Activated CD8-positive, alpha-beta T cell treated with anti-CD3 and anti-CD28 coated beads for 36 hours (primary cell): ENCODE results near the gene ADGRE3. TPM values are rescaled to one million over a fixed set of nuclear protein-coding genes. Genes with fewer than 3 reads are reported as not detected.

Experiments used
- ATAC-seq: fragments of 200-7000 bp; cut with Tn5 transposase; one replicate; pipeline ENCODE4 v1.10.0; 2021; ENCODE audit warnings: mild to moderate bottlenecking, moderate library complexity
- CTCF ChIA-PET: fragments of 350-600 bp; sonication (Branson Sonifier 250); formaldehyde crosslinking; loops from one replicate; lab custom pipeline; 2021; ENCODE audit warnings: antibody characterized with exemption; lab: Charles Lee
- POLR2A ChIA-PET: fragments of 350-600 bp; sonication (Branson Sonifier 250); formaldehyde crosslinking; loops from one replicate; lab custom pipeline; 2021; ENCODE audit warnings: antibody characterized with exemption; lab: Charles Lee
- DNase-seq: peaks from one replicate; pipeline ENCODE4 v3.0.0-alpha.2; 2020
- H3K27ac Mint-ChIP-seq: one replicate; pipeline ENCODE4 v1.8.0; 2021; ENCODE audit warnings: mild to moderate bottlenecking, mixed read lengths
- H3K27me3 Mint-ChIP-seq: one replicate; pipeline ENCODE4 v1.8.0; 2021; ENCODE audit warnings: mixed read lengths
- H3K36me3 Mint-ChIP-seq: one replicate; pipeline ENCODE4 v1.8.0; 2021; ENCODE audit warnings: low read depth, mixed read lengths
- H3K4me1 Mint-ChIP-seq: one replicate; pipeline ENCODE4 v1.8.0; 2021; ENCODE audit warnings: low read depth, mixed read lengths
- H3K4me3 Mint-ChIP-seq: one replicate; pipeline ENCODE4 v1.8.0; 2021; ENCODE audit warnings: mild to moderate bottlenecking, moderate library complexity, mixed read lengths
- H3K9me3 Mint-ChIP-seq: one replicate; pipeline ENCODE4 v1.8.0; 2021; ENCODE audit warnings: mixed read lengths
- intact Hi-C: fragments of 100-400 bp; cut with micrococcal nuclease; formaldehyde crosslinking; loops from one replicate; pipeline ENCODE4 v1.10.0; 2022
- total RNA-seq, 2 experiments: library from RNA; stranded (reverse); gene quantifications; one replicate each; pipeline ENCODE4 v1.2.3, GENCODE V29; 2021
- TF ChIP-seq, protein P1 (sequence below): fragments of 200-600 bp; IDR thresholded peaks from one replicate; pipeline ENCODE4 v1.8.0; 2022; ENCODE audit warnings: antibody characterized with exemption, mild to moderate bottlenecking

Gene ADGRE3
- total RNA-seq, 2 experiments from 2014 or later = not detected

DNA sequence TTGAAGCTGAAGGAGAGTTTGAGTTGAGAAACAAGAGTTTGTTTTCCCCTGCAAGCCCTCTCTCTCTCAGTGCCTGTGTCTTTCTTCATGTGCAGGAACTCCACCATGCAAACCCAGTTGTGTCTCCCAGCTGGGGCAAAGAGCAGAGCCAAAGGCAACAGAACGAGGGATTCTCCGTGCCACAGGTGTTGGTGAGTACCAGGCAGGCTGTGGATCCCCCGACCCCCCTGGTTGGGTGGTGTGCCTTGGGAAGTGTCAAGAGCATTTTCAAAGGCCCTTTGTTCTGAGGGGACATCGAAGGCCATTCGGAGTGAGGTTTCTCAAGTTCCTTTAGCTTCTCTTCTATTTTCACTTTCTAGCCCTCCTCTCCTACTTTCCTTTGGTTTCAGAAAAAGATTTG, 20.8 kb upstream of the ADGRE3 start:
- Mint-ChIP-seq H3K36me3 (peaks cover 30% of the 10 kb centered on the region), H3K27ac (no peak overlapping the region), H3K4me3 (no peak overlapping the region), H3K27me3 (no peaks in the 10 kb centered on the region), H3K9me3 (no peaks in the 10 kb centered on the region), H3K4me1 (peaks cover 13% of the 10 kb centered on the region)
- DNase-seq (no peak), ATAC-seq (no peak)
- POLR2A ChIA-PET = no interaction called here
- TF ChIP-seq, protein P1, sequence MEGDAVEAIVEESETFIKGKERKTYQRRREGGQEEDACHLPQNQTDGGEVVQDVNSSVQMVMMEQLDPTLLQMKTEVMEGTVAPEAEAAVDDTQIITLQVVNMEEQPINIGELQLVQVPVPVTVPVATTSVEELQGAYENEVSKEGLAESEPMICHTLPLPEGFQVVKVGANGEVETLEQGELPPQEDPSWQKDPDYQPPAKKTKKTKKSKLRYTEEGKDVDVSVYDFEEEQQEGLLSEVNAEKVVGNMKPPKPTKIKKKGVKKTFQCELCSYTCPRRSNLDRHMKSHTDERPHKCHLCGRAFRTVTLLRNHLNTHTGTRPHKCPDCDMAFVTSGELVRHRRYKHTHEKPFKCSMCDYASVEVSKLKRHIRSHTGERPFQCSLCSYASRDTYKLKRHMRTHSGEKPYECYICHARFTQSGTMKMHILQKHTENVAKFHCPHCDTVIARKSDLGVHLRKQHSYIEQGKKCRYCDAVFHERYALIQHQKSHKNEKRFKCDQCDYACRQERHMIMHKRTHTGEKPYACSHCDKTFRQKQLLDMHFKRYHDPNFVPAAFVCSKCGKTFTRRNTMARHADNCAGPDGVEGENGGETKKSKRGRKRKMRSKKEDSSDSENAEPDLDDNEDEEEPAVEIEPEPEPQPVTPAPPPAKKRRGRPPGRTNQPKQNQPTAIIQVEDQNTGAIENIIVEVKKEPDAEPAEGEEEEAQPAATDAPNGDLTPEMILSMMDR = no peak
- CTCF ChIA-PET = interaction anchor here (0.7 to 2.6 kb wide), 3 partner anchors 9 to 139 kb away, joined by 3 to 13 read pairs (median 3); partner anchors contain the start of gene NDUFB7
- intact Hi-C loops = no loop called here

DNA sequence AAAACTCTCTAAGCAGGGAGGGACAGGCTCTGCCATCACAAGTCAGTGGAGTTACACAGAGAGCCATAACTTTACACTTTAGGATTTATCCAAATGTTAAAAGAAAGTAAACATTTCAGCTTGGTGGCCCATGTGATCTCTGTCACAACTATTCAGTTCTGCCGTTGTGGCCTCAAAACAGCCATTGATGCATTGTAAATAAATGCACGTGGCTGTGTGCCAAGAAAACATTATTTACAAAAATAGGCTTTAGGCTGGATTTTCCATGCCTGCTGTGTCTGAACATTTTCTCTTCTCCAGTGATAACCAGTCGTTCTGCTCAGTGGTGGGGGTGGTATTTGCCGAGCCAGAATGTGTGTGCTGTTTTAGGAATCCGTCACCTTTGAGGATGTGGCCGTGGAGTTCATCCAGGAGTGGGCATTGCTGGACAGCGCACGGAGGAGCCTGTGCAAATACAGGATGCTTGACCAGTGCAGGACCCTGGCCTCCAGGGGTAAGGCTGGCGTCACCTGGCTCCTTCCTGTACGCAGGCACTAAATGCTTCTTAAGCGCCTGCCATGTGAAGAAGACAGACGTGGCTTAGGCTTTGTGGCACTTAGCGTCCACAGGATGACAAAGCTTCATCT, 20.1 kb upstream of the ADGRE3 start:
- H3K27ac Mint-ChIP-seq = no peak overlapping the region
- H3K4me1 Mint-ChIP-seq = peaks cover 15% of the 10 kb centered on the region
- H3K36me3 Mint-ChIP-seq = peaks cover 25% of the 10 kb centered on the region
- ChIA-PET POLR2A (no interaction called here), CTCF (interaction anchor here (1.1 to 2.6 kb wide), 2 partner anchors 122 to 138 kb away, joined by 3 to 13 read pairs; partner anchors contain the start of gene NDUFB7)
- TF ChIP-seq, protein P1 = no peak
- no peak overlapping the region for H3K4me3 Mint-ChIP-seq
- H3K9me3 Mint-ChIP-seq = no peaks in the 10 kb centered on the region
- intact Hi-C loops = no loop called here
- no peaks in the 10 kb centered on the region for H3K27me3 Mint-ChIP-seq
- ATAC-seq (no peak), DNase-seq (no peak)

DNA sequence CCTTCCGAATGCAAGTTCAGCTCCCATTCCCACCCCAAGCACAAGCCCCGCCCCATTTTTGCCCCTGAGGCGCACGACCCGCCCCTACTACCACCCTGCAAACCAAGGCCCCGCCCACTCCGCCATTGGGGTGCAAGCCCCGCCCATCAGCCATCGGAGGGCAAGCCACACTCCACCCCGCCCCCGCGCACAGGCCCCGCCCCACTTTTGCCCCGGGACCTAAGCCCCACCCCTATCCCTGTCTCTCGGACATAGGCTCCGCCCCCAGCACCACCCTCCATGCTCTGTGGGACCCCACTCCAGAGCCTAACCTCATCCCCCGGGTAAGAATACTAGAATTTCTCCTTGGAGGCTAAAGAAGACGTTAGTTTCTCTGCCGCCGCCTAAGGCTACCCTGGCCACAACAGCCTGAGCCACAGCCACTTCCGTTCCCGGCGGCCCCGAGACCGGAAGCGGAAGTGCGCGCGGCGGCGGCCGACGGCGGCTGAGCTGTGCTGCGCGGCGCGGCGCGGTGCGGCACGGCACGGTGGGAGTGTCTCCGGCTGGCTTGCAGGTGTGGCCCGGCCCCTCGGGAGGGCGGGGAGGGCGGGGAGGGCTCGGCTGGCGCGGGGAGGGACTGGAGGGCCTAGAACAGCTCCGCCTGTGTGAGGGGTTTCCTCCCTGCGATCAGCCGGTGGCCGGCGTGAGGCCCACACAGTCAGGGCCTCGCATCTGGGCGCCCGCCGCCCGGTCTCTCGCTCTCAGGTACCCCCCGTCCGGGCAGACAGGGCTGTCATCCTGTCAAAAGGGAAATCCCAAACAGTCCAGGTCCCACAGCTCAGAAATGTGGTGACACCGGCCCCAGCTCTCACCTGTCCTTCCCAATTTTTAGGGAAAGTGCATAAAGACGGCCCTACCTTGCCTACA, 15.2 kb upstream of the ADGRE3 start, which contains the start of gene ZNF333:
Gene ZNF333 (plus strand): TSS at position 451 of the 906 bp plus-strand sequence. CDS start 3,444 bp downstream, outside the sequence.
- Mint-ChIP-seq H3K4me3 (peak within 1 kb of the TSS; percentile 92), H3K27me3 (no peaks in the 10 kb centered on the region), H3K36me3 (peaks cover 7% of the 10 kb centered on the region), H3K4me1 (peaks cover 16% of the 10 kb centered on the region), H3K9me3 (no peaks in the 10 kb centered on the region), H3K27ac (peak within 1 kb of the TSS; percentile 100)
- peak; percentile 93 for ATAC-seq
- TF ChIP-seq, protein P1 = no peak
- DNase-seq = peak; percentile 100
- ChIA-PET POLR2A (interaction anchor here (1.2 to 1.7 kb wide), 2 partner anchors 11 to 116 kb away, joined by 4 to 8 read pairs; no protein-coding TSS in a partner anchor), CTCF (interaction anchor here (1.0 to 10.0 kb wide), 5 partner anchors 24 to 199 kb away, joined by 3 to 276 read pairs (median 5); partner anchors contain the start of gene NDUFB7)
- intact Hi-C loops = no loop called here

DNA sequence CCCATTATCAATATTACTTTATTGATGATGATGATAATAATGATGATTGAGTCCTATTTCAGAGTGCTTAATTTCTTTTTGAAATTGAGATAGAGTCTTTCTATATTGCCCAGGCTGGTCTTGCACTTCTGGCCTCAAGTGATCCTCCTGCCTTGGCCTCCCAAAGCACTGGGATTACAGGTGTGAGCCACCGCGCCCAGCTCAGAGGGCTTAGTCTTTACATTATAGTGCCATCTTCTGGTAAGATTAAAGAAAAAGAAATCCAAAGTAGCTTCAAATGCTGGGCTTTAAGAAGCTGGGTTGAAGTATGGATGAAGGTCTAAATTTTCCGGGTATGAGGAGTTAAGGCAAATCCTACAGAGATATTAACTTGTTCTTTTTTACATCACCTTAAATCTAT, 11.8 kb upstream of the ADGRE3 start:
- ATAC-seq (no peak), DNase-seq (peak; percentile 49)
- H3K27ac Mint-ChIP-seq = no peak overlapping the region
- TF ChIP-seq, protein P1 = peak; percentile 80
- intact Hi-C loops = loop anchor here (2.0 kb wide), 1 partner anchor 112 kb away; no protein-coding TSS in a partner anchor
- no peaks in the 10 kb centered on the region for H3K36me3 Mint-ChIP-seq
- H3K4me1 Mint-ChIP-seq = peaks cover 12% of the 10 kb centered on the region
- H3K9me3 Mint-ChIP-seq = no peaks in the 10 kb centered on the region
- H3K27me3 Mint-ChIP-seq = peaks cover 3% of the 10 kb centered on the region
- POLR2A ChIA-PET = interaction anchor here (0.9 to 4.6 kb wide), 2 partner anchors 113 to 121 kb away, joined by 3 to 27 read pairs; partner anchors contain the start of gene NDUFB7
- CTCF ChIA-PET = interaction anchor here (0.6 to 10.0 kb wide), 22 partner anchors 9 to 207 kb away, joined by 3 to 276 read pairs (median 4); partner anchors contain the start of genes ADGRE3 and NDUFB7
- H3K4me3 Mint-ChIP-seq = no peak overlapping the region
